ENCODE data around the gene FRS3.

Gene FRS3, protein sequence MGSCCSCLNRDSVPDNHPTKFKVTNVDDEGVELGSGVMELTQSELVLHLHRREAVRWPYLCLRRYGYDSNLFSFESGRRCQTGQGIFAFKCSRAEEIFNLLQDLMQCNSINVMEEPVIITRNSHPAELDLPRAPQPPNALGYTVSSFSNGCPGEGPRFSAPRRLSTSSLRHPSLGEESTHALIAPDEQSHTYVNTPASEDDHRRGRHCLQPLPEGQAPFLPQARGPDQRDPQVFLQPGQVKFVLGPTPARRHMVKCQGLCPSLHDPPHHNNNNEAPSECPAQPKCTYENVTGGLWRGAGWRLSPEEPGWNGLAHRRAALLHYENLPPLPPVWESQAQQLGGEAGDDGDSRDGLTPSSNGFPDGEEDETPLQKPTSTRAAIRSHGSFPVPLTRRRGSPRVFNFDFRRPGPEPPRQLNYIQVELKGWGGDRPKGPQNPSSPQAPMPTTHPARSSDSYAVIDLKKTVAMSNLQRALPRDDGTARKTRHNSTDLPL

GRCh38 chr6:41779788-41780550 is at the start of gene FRS3:
Gene FRS3, minus strand, starts transcription at chr6:41779900. Its CDS starts 2,913 bp downstream, at chr6:41776987.
- POLR2A ChIA-PET: interaction anchor here (0.6 to 0.9 kb wide), 2 partner anchors 45 to 77 kb away, joined by 3 to 4 read pairs; no protein-coding TSS in a partner anchor

GRCh38 chr6:41826343-41827022 is 46.8 kb upstream of the FRS3 start:
- TF ChIP-seq PKNOX1 (IDR thresholded peaks at IDR 0.05) (no peak), FOXM1 (IDR thresholded peaks at IDR 0.05; ENCODE audit: borderline replicate concordance) (no peak), CTBP1 (IDR thresholded peaks at IDR 0.05; ENCODE audit: borderline replicate concordance) (no peak), ZNF384 (IDR thresholded peaks at IDR 0.05) (no peak), L3MBTL2 (conservative IDR thresholded peaks at IDR 0.05) (no peak), ARNT (IDR thresholded peaks at IDR 0.05) (no peak), FOXA1 (IDR thresholded peaks at IDR 0.05) (no peak)
- CTCF ChIA-PET: no interaction called here
- no peak for DNase-seq (ENCODE audit: extremely low spot score)
- POLR2A ChIA-PET: no interaction called here

More at GRCh38 chr6:41779788-41780550, at the start of gene FRS3:
- DNase-seq (ENCODE audit: extremely low spot score): peak; percentile 96
- TF ChIP-seq NFRKB (IDR thresholded peaks at IDR 0.05) (no peak), ARNT (IDR thresholded peaks at IDR 0.05) (peak; percentile 58; the same call in 1 of the 2 replicates), FOXM1 (IDR thresholded peaks at IDR 0.05; ENCODE audit: borderline replicate concordance) (peak; percentile 34; the same call in 1 of the 2 replicates), ZNF384 (IDR thresholded peaks at IDR 0.05) (no peak), HDGF (IDR thresholded peaks at IDR 0.05; ENCODE audit: borderline replicate concordance) (no peak)
- CTCF ChIA-PET: interaction anchor here (0.6 to 1.0 kb wide), 2 partner anchors 71 to 446 kb away, joined by 3 read pairs; no protein-coding TSS in a partner anchor

- DNase-seq (ENCODE audit: extremely low spot score): no peak
- TF ChIP-seq FOXM1 (IDR thresholded peaks at IDR 0.05; ENCODE audit: borderline replicate concordance) (no peak), NFRKB (IDR thresholded peaks at IDR 0.05) (no peak), PKNOX1 (IDR thresholded peaks at IDR 0.05) (no peak), CTBP1 (IDR thresholded peaks at IDR 0.05; ENCODE audit: borderline replicate concordance) (no peak), ZNF384 (IDR thresholded peaks at IDR 0.05) (no peak), SP1 (IDR thresholded peaks at IDR 0.05) (no peak), FOXA1 (IDR thresholded peaks at IDR 0.05) (no peak), TARDBP (IDR thresholded peaks at IDR 0.05) (no peak), SUZ12 (IDR thresholded peaks at IDR 0.05) (no peak), ELF4 (IDR thresholded peaks at IDR 0.05) (no peak), FOXK2 (IDR thresholded peaks at IDR 0.05) (no peak), L3MBTL2 (conservative IDR thresholded peaks at IDR 0.05) (no peak), HDGF (IDR thresholded peaks at IDR 0.05; ENCODE audit: borderline replicate concordance) (no peak), ARNT (IDR thresholded peaks at IDR 0.05) (no peak), BHLHE40 (IDR thresholded peaks at IDR 0.05; ENCODE audit: borderline replicate concordance) (no peak), LEF1 (IDR thresholded peaks at IDR 0.05; ENCODE audit: borderline replicate concordance) (no peak)
- CTCF ChIA-PET: no interaction called here
- POLR2A ChIA-PET: no interaction called here
Measured at GRCh38 chr6:41824571-41825569, 45.2 kb upstream of the FRS3 start.

DNA sequence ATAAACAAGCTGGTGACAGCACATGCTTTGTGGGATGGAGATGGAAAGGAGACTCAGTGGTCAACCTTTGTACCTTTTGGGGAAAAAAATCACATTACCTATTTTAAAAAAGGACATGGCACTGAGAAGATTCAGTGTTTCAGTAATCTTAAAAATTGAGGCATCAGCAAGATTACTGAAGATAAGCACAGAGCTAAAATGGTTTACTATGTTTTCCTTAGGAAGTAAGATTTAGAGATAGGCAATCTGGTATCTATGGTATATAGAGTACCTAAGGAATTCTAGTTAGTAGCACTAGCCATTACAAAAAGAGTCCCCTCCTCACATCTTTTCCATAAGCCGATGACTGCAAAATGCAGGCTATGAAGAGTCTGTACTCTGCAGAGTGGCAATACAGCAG is 43.5 kb upstream of the FRS3 start:
- POLR2A ChIA-PET: no interaction called here
- CTCF ChIA-PET: interaction anchor here (0.8 kb wide), 1 partner anchor 21 kb away, joined by 7 read pairs; no protein-coding TSS in a partner anchor
- no peak for TF ChIP-seq FOXM1 (IDR thresholded peaks at IDR 0.05; ENCODE audit: borderline replicate concordance)
- TF ChIP-seq CTBP1 (IDR thresholded peaks at IDR 0.05; ENCODE audit: borderline replicate concordance): no peak
- no peak for TF ChIP-seq PKNOX1 (IDR thresholded peaks at IDR 0.05)
- TF ChIP-seq ARNT (IDR thresholded peaks at IDR 0.05): no peak
- no peak for TF ChIP-seq FOXK2 (IDR thresholded peaks at IDR 0.05)
- TF ChIP-seq TARDBP (IDR thresholded peaks at IDR 0.05): no peak
- DNase-seq (ENCODE audit: extremely low spot score): no peak

GRCh38 chr6:41822021-41822420 is 42.3 kb upstream of the FRS3 start:
- TF ChIP-seq ELF4 (IDR thresholded peaks at IDR 0.05) (no peak), LEF1 (IDR thresholded peaks at IDR 0.05; ENCODE audit: borderline replicate concordance) (no peak), ARNT (IDR thresholded peaks at IDR 0.05) (no peak), FOXA1 (IDR thresholded peaks at IDR 0.05) (no peak), FOXK2 (IDR thresholded peaks at IDR 0.05) (no peak)
- ChIA-PET CTCF (no interaction called here), POLR2A (no interaction called here)

More at GRCh38 chr6:41822021-41822420, 42.3 kb upstream of the FRS3 start:
- DNase-seq (ENCODE audit: extremely low spot score): no peak
